Esophagus squamous epithelium (tissue), 5 donors: ENCODE measurements around the gene HGF. TPM values are rescaled to one million over a fixed set of nuclear protein-coding genes. Genes with fewer than 3 reads are reported as not detected.

ENCODE experiments used
- DNase-seq: peaks from one replicate; lab custom pipeline; 2025; lab: John Stamatoyannopoulos, UW
- H3K27ac ChIP-seq, 4 donors: fragments of 200-600 bp; sonication (generic); one replicate each; pipeline ENCODE4 v1.5.1; 2016 to 2019; ENCODE audit warnings: mild to moderate bottlenecking in 1 of 4
- H3K27me3 ChIP-seq, 4 donors: fragments of 200-600 bp; sonication (generic); 1 replicate in 3 of 4; 2 replicates in 1 of 4; pipeline versions ENCODE4 v1.5.1 to v1.6.0; 2017 to 2021; ENCODE audit warnings: antibody characterized with exemption in 1 of 4
- H3K36me3 ChIP-seq, 3 donors: fragments of 200-600 bp; sonication (generic); one replicate each; pipeline ENCODE4 v1.5.1; 2016 to 2019
- H3K4me1 ChIP-seq, 3 donors: fragments of 200-600 bp; sonication (generic); one replicate each; pipeline ENCODE4 v1.5.1; 2017 to 2019
- H3K4me3 ChIP-seq, 4 donors: fragments of 200-600 bp; sonication (generic); 1 replicate in 3 of 4; 2 replicates in 1 of 4; pipeline ENCODE4 v1.5.1; 2016 to 2019; ENCODE audit warnings: mild to moderate bottlenecking in 2 of 4, moderate library complexity in 1 of 4
- H3K9me3 ChIP-seq, 3 donors: fragments of 200-600 bp; sonication (generic); one replicate each; pipeline ENCODE4 v1.5.1; 2016 to 2019
- CTCF ChIP-seq, 6 experiments: fragments of 450-650 bp in 4 of 6; fragments of 200-600 bp in 2 of 6; sonication (generic) in 2 of 6; IDR thresholded peaks; one replicate each; pipeline ENCODE4 v1.5.1; 2016 to 2019; ENCODE audit warnings: antibody characterized with exemption in 6 of 6, mild to moderate bottlenecking in 4 of 6, moderate library complexity in 4 of 6
- POLR2A ChIP-seq, 4 donors: fragments of 450-650 bp; IDR thresholded peaks; one replicate each; pipeline ENCODE4 v1.6.1; 2017; ENCODE audit warnings: antibody characterized with exemption in 4 of 4, mild to moderate bottlenecking in 4 of 4, moderate library complexity in 3 of 4
- WGBS, 2 donors: methylation state at CpG; one replicate each; pipeline ENCODE4 v1.1.5; 2018; 5-methylcytosine and 5-hydroxymethylcytosine counted together
- intact Hi-C: fragments of 100-400 bp; cut with DNase I; formaldehyde crosslinking; loops from one replicate; pipeline ENCODE4 v1.15.0; 2022
- total RNA-seq, 4 donors: library from RNA; depleted of rRNA; stranded (reverse); fragments of >200 nt; gene quantifications; one replicate each; pipeline ENCODE4 v1.1.0, GENCODE V29; 2016
- donor health status: DM: yes; HTN: yes; CAD: no.

The HGF gene
- total RNA-seq, 4 donors from 2014 or later, result 0.30 to 4.4 (median 0.95) TPM

DNA sequence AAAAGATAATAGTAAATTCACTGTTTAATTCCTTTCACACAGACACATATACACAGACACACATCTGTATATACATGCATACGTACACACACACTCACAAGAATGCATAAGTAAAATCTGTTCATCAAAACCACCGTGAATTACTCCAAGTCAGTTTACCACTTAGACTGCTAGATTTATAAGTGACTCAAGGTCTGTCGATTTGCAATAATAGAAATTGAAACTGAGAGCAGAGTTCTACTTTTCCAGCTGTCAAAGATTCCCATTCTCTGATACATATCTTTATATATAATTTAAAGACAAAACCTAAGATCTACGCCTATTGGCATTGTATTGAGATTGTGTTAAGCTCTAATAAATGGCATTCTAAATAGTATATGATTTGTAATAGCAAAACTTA is 9.9 kb upstream of the HGF start:
- 82% methylated on average over 4 of the region's 4 CpGs for WGBS, 2 donors
- no peak overlapping the region for H3K4me3 ChIP-seq
- intact Hi-C loops, result no loop called here

GRCh38 chr7:81777697-81778096 is 7.8 kb upstream of the HGF start:
- Histone ChIP-seq H3K4me3 (no peak overlapping the region), H3K27ac (no peak overlapping the region), H3K9me3 (no peaks in the 10 kb centered on the region), H3K36me3 (no peaks in the 10 kb centered on the region), H3K27me3 (no peaks in the 10 kb centered on the region), H3K4me1 (no peaks in the 10 kb centered on the region)
- no peak for DNase-seq
- intact Hi-C loops, result no loop called here
- TF ChIP-seq POLR2A (IDR thresholded peaks at IDR 0.05), result no peak
- no peak for TF ChIP-seq CTCF (IDR thresholded peaks at IDR 0.05)

More for the DNA sequence above, 9.9 kb upstream of the HGF start:
- H3K27me3 ChIP-seq, result no peaks in the 10 kb centered on the region
- TF ChIP-seq CTCF (IDR thresholded peaks at IDR 0.05) (no peak), POLR2A (IDR thresholded peaks at IDR 0.05) (no peak)
- DNase-seq, result no peak
- no peak overlapping the region for H3K27ac ChIP-seq
- H3K4me1 ChIP-seq, result no peaks in the 10 kb centered on the region
- no peaks in the 10 kb centered on the region for H3K36me3 ChIP-seq
- H3K9me3 ChIP-seq, result no peaks in the 10 kb centered on the region

DNA sequence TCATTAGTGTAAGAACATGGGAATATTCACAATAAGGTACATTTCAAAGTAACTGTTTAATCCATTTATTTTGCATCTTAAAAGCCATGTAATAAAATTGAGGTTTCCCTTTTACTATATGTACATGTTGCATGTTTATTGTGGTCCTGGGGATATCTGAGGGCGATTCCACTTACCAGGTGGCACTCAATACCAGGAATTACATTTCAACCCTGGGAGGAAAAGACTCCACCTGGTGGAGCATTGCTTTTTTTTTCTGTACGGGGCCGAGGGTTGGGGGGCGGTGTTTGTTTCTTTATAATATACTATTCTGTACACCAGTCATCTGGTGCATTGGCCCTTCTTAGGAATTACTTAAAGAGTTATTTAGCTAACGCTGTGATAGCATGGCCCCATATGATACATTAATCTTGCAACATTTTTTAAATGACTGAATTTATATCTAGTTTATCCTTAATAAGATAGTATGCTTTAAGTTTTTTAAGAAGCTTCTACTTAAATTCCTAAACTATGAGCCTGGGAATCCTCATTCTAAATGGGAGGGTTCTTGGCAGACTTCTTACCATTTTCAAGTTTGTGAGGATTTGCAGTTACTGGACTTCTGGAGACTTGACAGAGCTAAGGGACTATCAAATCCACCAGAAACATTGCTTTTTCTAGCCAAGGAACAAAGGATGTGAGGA is 7.2 kb upstream of the HGF start:
- Histone ChIP-seq H3K36me3 (no peaks in the 10 kb centered on the region), H3K27ac (no peak overlapping the region), H3K4me1 (no peaks in the 10 kb centered on the region), H3K4me3 (no peak overlapping the region), H3K27me3 (no peaks in the 10 kb centered on the region), H3K9me3 (no peaks in the 10 kb centered on the region)
- intact Hi-C loops, result no loop called here
- DNase-seq, result no peak
- TF ChIP-seq POLR2A (IDR thresholded peaks at IDR 0.05), result no peak
- no peak for TF ChIP-seq CTCF (IDR thresholded peaks at IDR 0.05)
- 66 to 76% methylated on average over 5 of the region's 5 CpGs for WGBS, 2 donors

- no peak overlapping the region for H3K27ac ChIP-seq
- no peak for TF ChIP-seq CTCF (IDR thresholded peaks at IDR 0.05)
- no peak for TF ChIP-seq POLR2A (IDR thresholded peaks at IDR 0.05)
- peaks cover 0 to 3% (median 2%) of the 10 kb centered on the region in 3 donors for H3K4me1 ChIP-seq
- intact Hi-C loops, result no loop called here
- H3K27me3 ChIP-seq, result no peaks in the 10 kb centered on the region
- H3K36me3 ChIP-seq, result no peaks in the 10 kb centered on the region
- H3K9me3 ChIP-seq, result no peaks in the 10 kb centered on the region
- no peak overlapping the region for H3K4me3 ChIP-seq
- WGBS, 2 donors, result 52 to 81% methylated on average over 1 of the region's 1 CpG
- DNase-seq, result no peak
Observed at GRCh38 chr7:81776161-81776560, 6.3 kb upstream of the HGF start.

DNA sequence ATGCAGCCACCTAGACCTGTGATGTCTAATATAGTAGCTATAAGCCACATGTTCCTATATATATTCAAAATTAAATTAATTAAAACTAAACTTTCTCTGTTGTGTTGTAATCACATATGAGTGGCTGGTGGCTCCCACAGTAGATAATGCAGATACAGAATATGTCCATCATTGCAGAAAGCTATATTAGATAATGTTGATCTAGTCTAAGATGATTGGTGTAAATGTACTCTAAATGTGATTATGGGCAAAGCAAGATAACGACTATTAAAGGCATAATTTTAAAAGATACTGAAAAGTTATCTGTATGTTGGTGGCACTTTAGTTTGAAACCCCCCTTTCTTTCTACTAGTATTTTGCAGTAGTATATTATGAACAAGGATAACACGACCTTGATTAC is 5.7 kb upstream of the HGF start:
- H3K9me3 ChIP-seq, result no peaks in the 10 kb centered on the region
- DNase-seq, result no peak
- H3K36me3 ChIP-seq, result no peaks in the 10 kb centered on the region
- intact Hi-C loops, result no loop called here
- H3K4me3 ChIP-seq, result no peak overlapping the region
- H3K27ac ChIP-seq, result no peak overlapping the region
- no peaks in the 10 kb centered on the region for H3K27me3 ChIP-seq
- no peak for TF ChIP-seq CTCF (IDR thresholded peaks at IDR 0.05)
- TF ChIP-seq POLR2A (IDR thresholded peaks at IDR 0.05), result no peak
- H3K4me1 ChIP-seq, result peaks cover under 1 to 9% (median 7%) of the 10 kb centered on the region in 3 donors
- 74 to 88% methylated on average over 2 of the region's 2 CpGs for WGBS, 2 donors
